ENCODE measurements around the gene PHACTR4. TPM values are rescaled to one million over a fixed set of nuclear protein-coding genes. Genes with fewer than 3 reads are reported as not detected.

The PHACTR4 gene
- total RNA-seq, 1 donor from 2014 or later, result 33.0 TPM

DNA sequence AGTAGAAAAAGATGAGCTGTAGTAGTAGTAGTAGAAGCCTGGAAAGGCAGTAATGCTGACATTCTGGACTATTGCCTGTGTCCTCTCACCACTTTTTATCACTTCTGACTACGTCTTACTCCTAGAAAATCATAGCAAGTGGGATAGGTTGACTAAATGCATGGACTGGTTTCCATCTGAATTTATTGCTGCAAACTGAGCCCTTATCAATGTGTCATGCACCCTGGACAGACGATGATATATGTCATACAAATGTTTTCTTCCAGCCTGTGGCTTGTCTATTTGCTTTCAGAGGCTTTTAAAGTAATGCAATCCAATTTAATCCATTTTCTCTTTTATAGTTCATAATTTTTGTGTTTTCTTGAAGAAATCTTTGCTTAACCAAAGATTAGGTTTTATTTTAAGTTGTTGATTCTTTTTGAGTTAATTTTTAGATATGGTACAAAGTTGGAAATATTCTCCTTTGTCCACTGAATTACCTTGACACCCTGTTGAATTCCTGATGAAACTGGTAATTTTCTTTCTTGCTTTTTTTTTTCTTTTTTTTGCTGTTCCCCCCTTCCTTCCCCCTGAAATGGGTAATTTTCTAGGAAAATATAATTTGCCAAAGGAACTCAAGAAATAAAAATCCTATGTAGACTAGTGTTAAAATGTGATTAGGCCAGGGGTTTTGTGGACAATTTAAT lies 47.1 kb downstream of the PHACTR4 start:
- DNase-seq (ENCODE audit: low spot score in 2 of 2), result no peak
- no peaks in the 10 kb centered on the region for H3K27me3 ChIP-seq
- H3K27ac ChIP-seq, result no peak overlapping the region
- H3K4me1 ChIP-seq, result no peaks in the 10 kb centered on the region
- peaks cover 0 to 3% of the 10 kb centered on the region in 2 donors for H3K36me3 ChIP-seq
- no peak overlapping the region for H3K4me3 ChIP-seq
- no peaks in the 10 kb centered on the region for H3K9me3 ChIP-seq
- intact Hi-C loops (cut with DNase I), result no loop called here
- TF ChIP-seq, protein P1, sequence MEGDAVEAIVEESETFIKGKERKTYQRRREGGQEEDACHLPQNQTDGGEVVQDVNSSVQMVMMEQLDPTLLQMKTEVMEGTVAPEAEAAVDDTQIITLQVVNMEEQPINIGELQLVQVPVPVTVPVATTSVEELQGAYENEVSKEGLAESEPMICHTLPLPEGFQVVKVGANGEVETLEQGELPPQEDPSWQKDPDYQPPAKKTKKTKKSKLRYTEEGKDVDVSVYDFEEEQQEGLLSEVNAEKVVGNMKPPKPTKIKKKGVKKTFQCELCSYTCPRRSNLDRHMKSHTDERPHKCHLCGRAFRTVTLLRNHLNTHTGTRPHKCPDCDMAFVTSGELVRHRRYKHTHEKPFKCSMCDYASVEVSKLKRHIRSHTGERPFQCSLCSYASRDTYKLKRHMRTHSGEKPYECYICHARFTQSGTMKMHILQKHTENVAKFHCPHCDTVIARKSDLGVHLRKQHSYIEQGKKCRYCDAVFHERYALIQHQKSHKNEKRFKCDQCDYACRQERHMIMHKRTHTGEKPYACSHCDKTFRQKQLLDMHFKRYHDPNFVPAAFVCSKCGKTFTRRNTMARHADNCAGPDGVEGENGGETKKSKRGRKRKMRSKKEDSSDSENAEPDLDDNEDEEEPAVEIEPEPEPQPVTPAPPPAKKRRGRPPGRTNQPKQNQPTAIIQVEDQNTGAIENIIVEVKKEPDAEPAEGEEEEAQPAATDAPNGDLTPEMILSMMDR (IDR thresholded peaks at IDR 0.05), result no peak

DNA sequence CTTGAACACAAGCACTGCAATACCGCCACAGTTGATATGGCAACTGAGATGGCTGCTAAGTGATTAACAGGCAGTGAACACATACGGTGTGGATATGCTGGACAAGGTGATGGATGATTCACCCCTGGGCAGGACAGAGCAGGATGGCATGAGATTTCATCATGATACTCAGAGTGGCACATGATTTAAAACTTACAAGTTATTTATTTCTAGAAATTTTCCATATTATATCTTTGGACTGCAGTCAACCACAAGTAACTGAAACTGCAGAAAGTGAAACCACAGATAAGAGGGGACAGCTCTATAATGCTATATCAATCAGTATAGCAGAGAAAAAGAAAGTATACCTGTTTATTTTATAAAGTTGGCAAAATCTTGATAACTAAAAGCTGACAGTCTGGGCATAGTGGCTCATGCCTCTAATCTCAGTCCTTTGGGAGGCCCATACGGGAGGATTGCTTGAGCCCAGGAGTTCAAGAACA lies 47.9 kb downstream of the PHACTR4 start:
- Histone ChIP-seq H3K4me1 (no peaks in the 10 kb centered on the region), H3K27ac (no peak overlapping the region), H3K27me3 (no peaks in the 10 kb centered on the region), H3K36me3 (peaks cover 0 to 1% of the 10 kb centered on the region in 2 donors), H3K4me3 (no peak overlapping the region), H3K9me3 (no peaks in the 10 kb centered on the region)
- DNase-seq (ENCODE audit: low spot score in 2 of 2), result no peak
- TF ChIP-seq, protein P1 (IDR thresholded peaks at IDR 0.05), result no peak
- intact Hi-C loops (cut with DNase I), result no loop called here

DNA sequence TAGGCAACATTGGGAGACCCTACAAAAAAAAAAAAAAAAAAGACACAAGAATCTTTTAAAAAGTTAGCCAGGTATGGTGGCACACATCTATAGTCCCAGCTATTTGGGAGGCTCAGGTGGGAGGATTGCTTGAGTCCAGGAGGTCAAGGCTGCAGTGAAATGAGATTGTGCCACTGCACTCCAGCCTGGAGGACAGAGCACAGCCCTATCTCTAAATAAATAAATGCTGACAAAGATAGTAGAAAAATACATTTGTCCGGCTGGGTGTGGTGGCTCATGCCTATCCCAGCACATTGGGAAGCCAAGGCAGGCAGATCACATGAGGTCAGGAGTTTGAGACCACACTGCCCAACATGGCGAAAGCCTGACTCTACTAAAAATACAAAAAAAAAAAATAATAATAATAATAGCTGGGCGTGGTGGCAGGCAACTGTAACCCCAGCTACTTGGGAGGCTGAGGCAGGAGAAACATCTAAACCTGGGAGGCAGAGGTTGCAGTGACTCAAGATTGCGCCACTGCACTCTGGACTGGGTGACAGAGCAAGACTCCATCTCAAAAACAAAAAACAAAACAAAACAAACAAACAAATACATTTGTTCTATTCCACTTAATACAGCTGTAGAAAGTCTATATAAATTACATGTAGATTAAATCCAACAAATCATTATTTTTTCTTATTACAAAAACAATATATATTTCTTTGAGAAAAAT lies 48.5 kb downstream of the PHACTR4 start:
- Histone ChIP-seq H3K4me1 (no peaks in the 10 kb centered on the region), H3K27ac (no peak overlapping the region), H3K36me3 (no peaks in the 10 kb centered on the region), H3K27me3 (no peaks in the 10 kb centered on the region), H3K9me3 (no peaks in the 10 kb centered on the region), H3K4me3 (no peak overlapping the region)
- TF ChIP-seq, protein P1 (IDR thresholded peaks at IDR 0.05), result no peak
- no peak for DNase-seq (ENCODE audit: low spot score in 2 of 2)
- intact Hi-C loops (cut with DNase I), result no loop called here

DNA sequence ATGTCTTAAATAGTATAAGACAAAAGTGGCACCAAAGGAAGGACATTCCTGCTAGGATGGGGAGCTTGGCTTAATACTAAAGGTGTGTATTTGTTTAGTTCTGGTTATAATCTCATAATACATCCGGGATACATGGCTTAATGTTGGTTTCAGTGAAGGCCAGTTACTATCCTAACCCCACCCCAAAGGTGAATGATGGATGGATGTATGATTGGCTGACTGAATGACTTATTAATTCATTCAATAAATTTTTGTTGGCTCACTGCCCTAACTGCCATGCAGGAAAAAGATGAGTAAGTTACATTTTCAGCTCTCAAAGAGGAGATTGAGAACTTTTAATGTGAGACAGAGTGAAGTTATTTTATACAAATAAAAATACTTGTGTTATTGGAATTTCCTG lies 52.2 kb downstream of the PHACTR4 start:
- Histone ChIP-seq H3K4me1 (no peaks in the 10 kb centered on the region), H3K4me3 (no peak overlapping the region), H3K27ac (no peak overlapping the region), H3K9me3 (no peaks in the 10 kb centered on the region), H3K27me3 (no peaks in the 10 kb centered on the region), H3K36me3 (no peaks in the 10 kb centered on the region)
- intact Hi-C loops (cut with DNase I), result no loop called here
- TF ChIP-seq, protein P1 (IDR thresholded peaks at IDR 0.05), result no peak
- DNase-seq (ENCODE audit: low spot score in 2 of 2), result no peak

DNA sequence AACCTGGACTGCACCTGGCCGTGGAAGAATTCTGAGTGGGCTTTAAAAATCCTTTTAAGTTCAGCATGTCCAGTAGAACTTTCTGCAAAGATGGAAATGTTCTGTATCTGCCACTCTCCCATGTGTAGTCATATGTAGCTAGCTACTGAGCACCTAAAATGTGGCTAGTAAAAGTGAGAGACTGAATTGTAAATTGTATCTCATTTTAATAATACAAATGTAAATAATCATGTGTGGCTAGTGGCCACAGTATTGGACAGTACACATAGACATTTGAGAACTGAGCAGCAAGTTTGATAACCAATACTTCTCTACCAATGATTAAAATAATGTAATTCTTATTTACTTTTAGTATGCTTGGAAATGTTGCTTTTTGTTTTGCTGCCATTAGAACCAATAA lies 57.3 kb downstream of the PHACTR4 start:
- TF ChIP-seq, protein P1 (IDR thresholded peaks at IDR 0.05), result no peak
- Histone ChIP-seq H3K27ac (no peak overlapping the region), H3K4me3 (no peak overlapping the region), H3K36me3 (no peaks in the 10 kb centered on the region), H3K27me3 (no peaks in the 10 kb centered on the region), H3K4me1 (no peaks in the 10 kb centered on the region), H3K9me3 (no peaks in the 10 kb centered on the region)
- no peak for DNase-seq (ENCODE audit: low spot score in 2 of 2)
- intact Hi-C loops (cut with DNase I), result no loop called here
